Endothelial cell of umbilical vein (primary cell): ENCODE measurements around the gene TTN. TPM values are rescaled to one million over a fixed set of nuclear protein-coding genes. Genes with fewer than 3 reads are reported as not detected.
A peak's percentile ranks its signal among the peaks of the same experiment; 100 is the strongest.

Experiments used
- BruUV-seq: library from RNA; stranded (reverse); fragments of 400-500 nt; replicated peaks from 2 replicates; lab custom pipeline; 2021; lab: Mats Ljungman, UMichigan
- CTCF ChIA-PET: fragments of 300-600, 350-600 bp; sonication (Branson Sonifier 250); formaldehyde crosslinking; loops from one replicate; lab custom pipeline; 2021; ENCODE audit warnings: antibody characterized with exemption, inconsistent platforms; lab: Charles Lee
- POLR2A ChIA-PET: fragments of 300-600, 350-600 bp; sonication (Branson Sonifier 250); formaldehyde crosslinking; loops from one replicate; lab custom pipeline; 2021; ENCODE audit warnings: antibody characterized with exemption, inconsistent platforms; lab: Charles Lee
- DNase-seq: peaks from one replicate; pipeline ENCODE4 v3.0.0-alpha.2; 2011; ENCODE audit warnings: low read depth, low spot score
- FAIRE-seq: peaks from 2 replicates; lab custom pipeline; 2011; peaks lifted over from hg19 to GRCh38; lab: Jason Lieb, UNC
- H2AFZ ChIP-seq: 2 replicates; pipeline ENCODE4 v1.6.0; 2012; ENCODE audit warnings: low read depth, low read length, control low read depth, inconsistent platforms
- H3K27ac ChIP-seq: 2 replicates; pipeline ENCODE4 v1.5.1; 2011; ENCODE audit warnings: low read depth, mild to moderate bottlenecking, control low read depth, low read length, moderate library complexity; ENCODE audit not compliant: insufficient read depth
- H3K27me3 ChIP-seq, 2 experiments: 2 replicates each; pipeline versions ENCODE4 v1.6.0 to v1.6.1; 2011; ENCODE audit warnings: low read length in 2 of 2, mixed read lengths in 1 of 2; ENCODE audit not compliant: control insufficient read depth in 2 of 2, insufficient read depth in 2 of 2
- H3K36me3 ChIP-seq, 2 experiments: 2 replicates in 1 of 2; 3 replicates in 1 of 2; pipeline ENCODE4 v1.5.1; 2011; ENCODE audit warnings: low read length in 2 of 2, mild to moderate bottlenecking in 1 of 2, moderate library complexity in 1 of 2; ENCODE audit not compliant: control insufficient read depth in 2 of 2, insufficient read depth in 2 of 2; ENCODE audit errors: extremely low read depth in 1 of 2
- H3K4me1 ChIP-seq: 3 replicates; pipeline ENCODE4 v1.5.1; 2011; ENCODE audit warnings: mild to moderate bottlenecking, low read length; ENCODE audit not compliant: control insufficient read depth, insufficient read depth; ENCODE audit errors: extremely low read depth
- H3K4me2 ChIP-seq: 2 replicates; pipeline ENCODE4 v1.6.1; 2011; ENCODE audit warnings: low read length, control low read depth, mixed read lengths; ENCODE audit not compliant: insufficient read depth
- H3K4me3 ChIP-seq, 3 experiments: fragments of 200-600 bp in 1 of 3; sonication (generic), shearing (Covaris generic) in 1 of 3; replicated peaks in 1 of 3; 2 replicates each; pipeline ENCODE4 v1.5.1; 2011 to 2016; ENCODE audit warnings: control low read depth in 3 of 3, low read length in 3 of 3, mild to moderate bottlenecking in 2 of 3, inconsistent platforms in 1 of 3, low read depth in 1 of 3, moderate library complexity in 1 of 3; ENCODE audit not compliant: insufficient read depth in 1 of 3
- H3K79me2 ChIP-seq: 2 replicates; pipeline ENCODE4 v1.6.0; 2012; ENCODE audit warnings: low read length, inconsistent platforms; ENCODE audit not compliant: control insufficient read depth, insufficient read depth
- H3K9ac ChIP-seq: replicated peaks from 2 replicates; pipeline ENCODE3; 2011; ENCODE audit warnings: low read length, control low read depth; ENCODE audit not compliant: insufficient read depth; ENCODE audit errors: extremely low read depth
- H3K9me1 ChIP-seq: replicated peaks from 3 replicates; pipeline ENCODE4 v1.6.0; 2011; ENCODE audit warnings: mild to moderate bottlenecking, low read length; ENCODE audit not compliant: control insufficient read depth, insufficient read depth; ENCODE audit errors: extremely low read depth
- H3K9me3 ChIP-seq: replicated peaks from 2 replicates; pipeline ENCODE4 v1.5.1; 2012; ENCODE audit warnings: low read length, inconsistent platforms; ENCODE audit not compliant: control insufficient read depth, insufficient read depth
- H4K20me1 ChIP-seq: replicated peaks from 2 replicates; pipeline ENCODE3; 2011; ENCODE audit warnings: mild to moderate bottlenecking, low read length; ENCODE audit not compliant: control insufficient read depth, insufficient read depth; ENCODE audit errors: extremely low read depth
- EZH2 ChIP-seq: IDR thresholded peaks from 2 replicates; pipeline ENCODE4 v1.6.1; 2012; ENCODE audit warnings: borderline replicate concordance, low read depth, mild to moderate bottlenecking, moderate library complexity, low read length, inconsistent platforms; ENCODE audit not compliant: severe bottlenecking
- FOS ChIP-seq: IDR thresholded peaks from 2 replicates; pipeline ENCODE4 v1.6.1; 2011; ENCODE audit warnings: mild to moderate bottlenecking, low read length, moderate library complexity, borderline replicate concordance; ENCODE audit not compliant: insufficient read depth
- JUN ChIP-seq: IDR thresholded peaks from 2 replicates; pipeline ENCODE4 v1.6.1; 2011; ENCODE audit warnings: borderline replicate concordance, low read depth; ENCODE audit not compliant: insufficient read length, insufficient read depth
- MYC ChIP-seq: IDR thresholded peaks from one replicate; pipeline ENCODE4 v1.6.1; 2011; ENCODE audit warnings: mild to moderate bottlenecking, low read depth, low read length
- POLR2A ChIP-seq: IDR thresholded peaks from 2 replicates; pipeline ENCODE4 v1.6.1; 2012; ENCODE audit warnings: low read depth, mild to moderate bottlenecking, control low read depth, low read length
- POLR2AphosphoS5 ChIP-seq: IDR thresholded peaks from 2 replicates; pipeline ENCODE4 v1.6.1; 2012; ENCODE audit warnings: low read depth, mild to moderate bottlenecking, control low read depth, low read length, moderate library complexity; ENCODE audit not compliant: insufficient read depth
- dilution Hi-C: fragments of 300-500 bp; cut with MboI; formaldehyde crosslinking; loops from one replicate; pipeline ENCODE4 v1.15.0; 2019; ENCODE audit warnings: low sequenced_read_pairs; ENCODE audit not compliant: extremely low pct_ligation_motif_present
- intact Hi-C: fragments of 100-400 bp; cut with micrococcal nuclease; formaldehyde crosslinking; loops from one replicate; pipeline ENCODE4 v1.10.0; 2022
- polyA plus RNA-seq, 4 experiments: library from polyadenylated mRNA; depleted of rRNA in 3 of 4; stranded (reverse) in 3 of 4; unstranded in 1 of 4; fragments of >200 nt; gene quantifications; 2 replicates each; pipeline versions ENCODE4 v1.2.1 to v1.2.3, GENCODE V29; 2011 to 2012; ENCODE audit warnings: missing spikeins in 1 of 4
- total RNA-seq: library from RNA; stranded (reverse); gene quantifications from 2 replicates; pipeline ENCODE4 v1.2.3, GENCODE V29; 2021
- TF ChIP-seq, protein P1 (sequence below), 2 donors: IDR thresholded peaks; 1 replicate in 1 of 2; 2 replicates in 1 of 2; pipeline ENCODE4 v1.5.1; 2011; ENCODE audit warnings: low read length in 2 of 2, mild to moderate bottlenecking in 2 of 2, moderate library complexity in 2 of 2, control low read depth in 1 of 2, inconsistent platforms in 1 of 2, low read depth in 1 of 2; ENCODE audit not compliant: insufficient read depth in 1 of 2; ENCODE audit errors: extremely low read depth in 1 of 2
- TF ChIP-seq, protein P2 (sequence below): IDR thresholded peaks from 2 replicates; pipeline ENCODE4 v1.6.1; 2011; ENCODE audit not compliant: insufficient read depth, insufficient read length

The TTN gene
- total and polyA plus RNA-seq, 2 donors (not counting 3 experiments of a cell fraction or from before 2014, with no cell fraction given), result 0.11 to 0.49 TPM

DNA sequence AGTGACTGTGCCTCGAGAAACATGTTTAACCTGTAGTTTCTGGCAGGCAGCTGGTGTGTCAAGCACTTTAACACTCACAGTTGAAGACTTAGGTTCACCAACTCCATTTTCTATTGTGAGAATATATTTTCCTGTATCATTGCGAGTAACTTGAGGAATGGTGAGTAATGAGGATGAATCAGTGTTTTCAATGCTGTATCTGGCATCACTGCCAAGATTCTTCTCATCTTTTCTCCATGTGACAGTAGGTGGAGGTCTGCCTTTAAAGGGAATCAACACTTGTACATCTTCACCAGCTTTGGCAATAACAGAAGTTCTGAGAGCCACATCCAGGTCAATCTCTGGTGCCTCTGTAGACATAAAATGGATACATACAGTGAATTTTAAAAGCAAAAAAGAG lies 254.2 kb downstream of the TTN start:
- no TSS peak for BruUV-seq
- Histone ChIP-seq H3K4me1 (no peaks in the 10 kb centered on the region), H3K9me1 (no peaks in the 10 kb centered on the region), H3K9me3 (no peaks in the 10 kb centered on the region), H3K27ac (no peak overlapping the region), H2AFZ (no peak overlapping the region), H3K36me3 (no peaks in the 10 kb centered on the region), H3K27me3 (no peaks in the 10 kb centered on the region), H3K4me3 (no peak overlapping the region), H3K79me2 (no peaks in the 10 kb centered on the region), H3K9ac (no peak overlapping the region), H3K4me2 (no peak overlapping the region), H4K20me1 (no peaks in the 10 kb centered on the region)
- intact Hi-C loops (no loop called here), dilution Hi-C loops (no loop called here)
- ChIA-PET CTCF (no interaction called here), POLR2A (no interaction called here)
- TF ChIP-seq, protein P1, sequence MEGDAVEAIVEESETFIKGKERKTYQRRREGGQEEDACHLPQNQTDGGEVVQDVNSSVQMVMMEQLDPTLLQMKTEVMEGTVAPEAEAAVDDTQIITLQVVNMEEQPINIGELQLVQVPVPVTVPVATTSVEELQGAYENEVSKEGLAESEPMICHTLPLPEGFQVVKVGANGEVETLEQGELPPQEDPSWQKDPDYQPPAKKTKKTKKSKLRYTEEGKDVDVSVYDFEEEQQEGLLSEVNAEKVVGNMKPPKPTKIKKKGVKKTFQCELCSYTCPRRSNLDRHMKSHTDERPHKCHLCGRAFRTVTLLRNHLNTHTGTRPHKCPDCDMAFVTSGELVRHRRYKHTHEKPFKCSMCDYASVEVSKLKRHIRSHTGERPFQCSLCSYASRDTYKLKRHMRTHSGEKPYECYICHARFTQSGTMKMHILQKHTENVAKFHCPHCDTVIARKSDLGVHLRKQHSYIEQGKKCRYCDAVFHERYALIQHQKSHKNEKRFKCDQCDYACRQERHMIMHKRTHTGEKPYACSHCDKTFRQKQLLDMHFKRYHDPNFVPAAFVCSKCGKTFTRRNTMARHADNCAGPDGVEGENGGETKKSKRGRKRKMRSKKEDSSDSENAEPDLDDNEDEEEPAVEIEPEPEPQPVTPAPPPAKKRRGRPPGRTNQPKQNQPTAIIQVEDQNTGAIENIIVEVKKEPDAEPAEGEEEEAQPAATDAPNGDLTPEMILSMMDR (IDR thresholded peaks at IDR 0.05; ENCODE audit: extremely low read depth in 1 of 2, insufficient read depth in 1 of 2, low read depth in 1 of 2, low read length in 2 of 2), result no peak
- peak; percentile 60 for TF ChIP-seq FOS
- FAIRE-seq (no peak), DNase-seq (peak; percentile 16)

GRCh38 chr2:178550352-178550751 lies 256.9 kb downstream of the TTN start:
- no TSS peak for BruUV-seq
- ChIA-PET POLR2A (no interaction called here), CTCF (no interaction called here)
- Histone ChIP-seq H3K4me1 (no peaks in the 10 kb centered on the region), H3K9ac (no peak overlapping the region), H3K27ac (no peak overlapping the region), H2AFZ (no peak overlapping the region), H3K79me2 (no peaks in the 10 kb centered on the region), H3K9me1 (no peaks in the 10 kb centered on the region), H3K4me2 (no peak overlapping the region), H3K4me3 (no peak overlapping the region), H3K27me3 (no peaks in the 10 kb centered on the region), H4K20me1 (no peaks in the 10 kb centered on the region), H3K36me3 (peaks cover 0 to under 1% of the 10 kb centered on the region in 2 experiments), H3K9me3 (no peaks in the 10 kb centered on the region)
- FAIRE-seq, result no peak
- dilution Hi-C loops (no loop called here), intact Hi-C loops (no loop called here)
- TF ChIP-seq MYC, result no peak
- no peak for TF ChIP-seq JUN
- TF ChIP-seq POLR2AphosphoS5, result no peak
- TF ChIP-seq FOS, result no peak
- TF ChIP-seq, protein P2, sequence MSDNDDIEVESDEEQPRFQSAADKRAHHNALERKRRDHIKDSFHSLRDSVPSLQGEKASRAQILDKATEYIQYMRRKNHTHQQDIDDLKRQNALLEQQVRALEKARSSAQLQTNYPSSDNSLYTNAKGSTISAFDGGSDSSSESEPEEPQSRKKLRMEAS, result no peak
- TF ChIP-seq POLR2A, result no peak
- no peak for TF ChIP-seq EZH2
- TF ChIP-seq, protein P1 (IDR thresholded peaks at IDR 0.05; ENCODE audit: extremely low read depth in 1 of 2, insufficient read depth in 1 of 2, low read depth in 1 of 2, low read length in 2 of 2), result no peak
- DNase-seq, result no peak
